ENCODE results near the gene KLHL1.

The KLHL1 gene

DNA sequence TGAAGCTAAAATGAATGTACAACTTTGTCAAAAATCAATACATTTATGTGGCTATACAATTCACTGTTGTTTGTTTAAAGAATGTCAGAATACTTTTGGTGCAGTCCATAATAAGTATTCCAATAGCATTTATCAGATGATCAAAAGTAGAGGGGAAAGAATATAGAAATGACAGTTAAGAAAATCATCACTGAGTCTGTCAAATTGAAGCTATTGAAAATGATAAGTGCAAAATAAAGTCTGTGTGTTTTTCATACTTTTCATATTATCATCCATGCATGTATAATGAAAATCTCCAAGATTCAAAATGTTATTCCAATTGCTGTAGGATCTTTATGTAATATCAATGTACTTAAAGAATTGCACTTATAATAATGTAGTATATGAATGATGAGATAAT lies 93.9 kb downstream of the KLHL1 start:
- no peak for DNase-seq

DNA sequence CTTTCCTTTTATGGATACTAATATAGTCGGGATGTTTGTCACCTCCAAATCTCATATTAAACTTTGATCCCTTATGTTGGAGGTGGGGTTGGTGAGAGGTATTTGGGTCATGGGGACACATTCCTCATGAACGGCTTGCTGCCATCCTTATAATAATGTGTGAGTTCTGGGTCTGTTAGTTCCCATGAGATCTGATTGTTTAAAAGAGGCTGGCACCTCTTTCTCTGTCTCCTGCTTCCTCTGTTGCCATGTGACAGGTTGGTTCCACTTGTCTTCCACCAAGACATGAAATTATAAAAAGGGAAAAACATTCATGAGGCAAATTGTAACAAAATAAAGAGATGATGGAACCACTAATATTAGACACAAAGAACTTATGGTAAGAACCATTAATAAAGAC lies 108.4 kb downstream of the KLHL1 start:
- no peak for DNase-seq

DNA sequence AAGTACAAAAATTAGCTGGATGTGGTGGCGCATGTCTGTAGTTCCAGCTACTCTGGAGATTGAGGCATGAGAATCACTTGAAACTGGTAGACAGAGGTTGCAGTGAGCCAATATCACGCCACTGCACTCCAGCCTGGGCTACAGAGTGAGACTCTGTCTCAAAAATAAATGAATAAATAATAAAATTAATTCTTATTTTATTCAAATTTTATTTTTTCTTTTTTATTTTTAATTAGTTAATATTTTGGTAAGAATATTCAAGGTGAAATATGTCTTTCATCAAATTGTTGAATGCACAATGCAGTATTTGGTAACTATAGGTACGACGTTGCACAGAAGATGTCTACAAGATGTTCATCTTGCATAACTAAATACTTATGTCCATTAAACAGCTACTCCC lies 111.2 kb downstream of the KLHL1 start:
- no peak for DNase-seq

DNA sequence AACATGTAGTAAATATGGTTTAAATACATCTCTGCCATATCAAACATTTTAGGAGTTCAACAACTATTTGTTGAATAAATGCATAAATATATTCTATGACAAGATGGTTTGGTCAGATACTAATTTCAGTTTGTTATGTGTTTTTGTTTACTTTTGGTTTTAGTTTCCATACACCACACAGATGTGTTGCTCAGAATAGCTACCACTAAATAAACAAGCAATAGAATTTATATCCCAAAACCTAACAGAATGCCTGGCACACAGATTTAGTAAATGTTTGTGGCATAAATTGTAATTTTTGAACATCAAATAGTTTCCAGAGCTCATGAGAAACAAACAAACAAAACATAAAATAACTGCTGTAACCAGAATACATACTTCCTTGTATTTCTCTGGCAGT lies 127.5 kb downstream of the KLHL1 start:
- no peak for DNase-seq

DNA sequence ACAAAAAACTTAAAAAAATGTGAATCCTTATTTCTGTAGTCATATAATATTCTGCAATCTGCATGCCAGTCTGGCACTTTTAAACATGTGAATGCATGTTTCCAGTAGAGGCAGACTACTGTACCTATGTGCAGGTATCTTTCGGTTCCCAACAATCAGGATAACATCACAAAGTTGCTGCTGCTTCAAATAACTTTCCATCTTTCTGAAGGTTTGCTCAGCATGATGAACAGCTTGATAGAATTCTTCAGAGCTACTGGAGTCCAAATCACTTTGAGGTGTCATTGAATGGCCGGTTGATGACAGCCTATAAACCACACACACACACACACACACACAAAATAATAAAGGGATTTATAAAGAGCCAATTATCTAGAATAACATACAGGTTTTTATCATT lies 132.8 kb downstream of the KLHL1 start:
- DNase-seq = no peak

DNA sequence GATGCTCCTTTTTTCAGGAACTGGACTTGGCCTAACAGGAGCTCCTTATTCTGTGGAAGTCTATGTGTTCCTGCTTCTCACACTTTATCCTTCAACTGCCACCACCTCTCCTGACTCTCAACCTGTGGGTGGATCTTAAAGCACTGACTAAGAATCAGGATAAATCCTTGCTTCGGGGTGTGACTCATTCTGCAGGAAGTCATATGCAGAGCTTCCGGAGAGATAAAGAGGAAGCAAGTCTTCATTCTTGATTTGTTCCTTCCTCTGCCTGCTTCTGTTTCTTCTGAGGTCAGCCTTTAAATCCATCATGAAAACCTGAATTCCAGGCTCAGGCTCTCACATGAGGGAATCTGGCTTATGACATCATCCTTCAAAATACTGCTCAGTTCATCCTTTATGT lies 137.7 kb downstream of the KLHL1 start:
- no peak for DNase-seq

DNA sequence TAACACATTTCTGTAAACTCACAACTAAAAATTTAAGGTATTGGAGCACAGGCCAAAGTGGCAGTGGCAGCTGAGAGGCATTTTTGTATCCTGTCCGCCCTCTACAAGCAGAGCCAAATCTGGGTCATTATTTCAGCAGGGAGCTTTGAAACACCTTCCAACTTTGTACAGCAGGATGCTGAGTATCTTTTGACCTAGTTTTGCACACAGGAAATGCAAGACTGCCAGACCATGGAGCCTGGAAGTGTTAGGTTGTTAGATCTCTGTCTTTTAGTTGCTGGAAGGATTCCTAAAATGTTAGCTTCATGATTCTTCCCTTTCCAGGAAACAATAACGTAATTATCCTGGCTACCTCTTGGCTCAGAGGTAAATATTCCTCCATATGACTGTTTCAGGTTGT lies 149.2 kb downstream of the KLHL1 start:
- DNase-seq = no peak

DNA sequence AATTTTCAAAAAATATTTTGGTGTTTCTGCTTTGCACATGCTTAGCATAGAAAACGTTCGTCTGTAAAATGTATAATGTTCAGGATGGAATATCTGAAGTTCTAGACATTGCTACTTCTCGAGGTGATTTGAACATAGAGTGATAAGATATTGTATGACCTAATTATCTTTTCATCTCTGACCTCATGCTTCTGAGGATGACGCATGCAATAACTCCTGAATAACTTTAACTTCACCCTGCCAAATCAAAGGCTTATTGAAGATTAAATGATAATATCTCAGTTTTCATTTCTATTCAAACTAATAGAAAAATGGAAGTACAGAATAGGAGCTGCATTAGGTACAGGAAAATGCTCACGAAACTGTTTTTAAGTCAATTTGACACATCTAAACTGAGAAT lies 151.4 kb downstream of the KLHL1 start:
- DNase-seq = no peak

DNA sequence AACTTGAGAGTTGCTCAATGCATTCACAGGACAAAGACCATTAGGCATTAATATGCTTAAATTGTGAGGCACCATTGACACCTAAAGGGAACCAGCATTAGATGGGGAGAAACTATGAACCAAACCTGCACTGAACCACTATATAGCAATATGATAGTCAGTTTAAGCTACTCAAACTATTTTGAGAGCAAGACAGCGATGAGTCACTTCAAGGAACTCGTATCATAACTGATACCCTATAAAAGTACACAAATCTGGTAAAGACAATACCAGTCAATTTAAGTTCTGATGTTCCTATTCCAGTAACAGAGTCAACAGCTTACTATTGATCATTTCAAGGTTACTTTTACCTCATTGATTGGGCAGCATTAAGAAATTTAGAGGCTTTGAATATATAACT lies 151.9 kb downstream of the KLHL1 start:
- DNase-seq = no peak

DNA sequence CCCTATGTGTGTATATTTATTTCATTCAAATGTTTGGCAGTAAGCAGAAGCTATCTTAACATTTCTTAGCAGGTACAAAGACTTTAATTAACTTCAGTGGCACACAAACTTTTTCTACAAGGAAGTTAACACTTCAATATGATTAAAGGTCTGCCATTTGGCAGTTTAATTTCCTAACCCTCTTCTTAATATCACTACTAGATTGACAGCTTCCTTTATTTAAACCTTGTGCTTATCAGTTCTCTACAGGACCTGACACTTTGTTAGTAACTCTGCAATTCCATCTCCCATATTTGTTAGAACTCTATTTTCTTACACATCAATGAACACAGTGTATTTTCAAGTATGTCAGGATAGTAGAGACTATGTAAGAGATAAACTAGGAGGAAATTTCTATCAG lies 153.0 kb downstream of the KLHL1 start:
- no peak for DNase-seq

DNA sequence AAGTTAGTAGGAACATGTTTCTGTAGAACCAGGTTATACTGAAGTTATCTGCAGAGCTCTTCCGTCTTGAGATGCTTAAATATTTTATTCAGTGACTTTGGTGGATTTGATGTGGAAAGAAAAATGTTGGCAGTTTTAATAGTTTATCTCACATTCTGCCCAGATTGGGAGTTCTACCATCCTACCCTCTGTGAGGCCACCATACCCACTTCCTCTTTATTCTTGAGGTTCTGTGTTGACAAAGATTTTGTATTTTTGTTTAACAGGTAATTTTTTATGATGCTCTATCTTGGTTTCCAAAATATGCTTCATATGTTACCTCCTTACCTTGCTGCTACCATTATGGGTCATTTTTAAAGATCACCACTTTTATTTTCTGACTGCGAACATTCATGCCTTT lies 156.8 kb downstream of the KLHL1 start:
- DNase-seq = no peak

DNA sequence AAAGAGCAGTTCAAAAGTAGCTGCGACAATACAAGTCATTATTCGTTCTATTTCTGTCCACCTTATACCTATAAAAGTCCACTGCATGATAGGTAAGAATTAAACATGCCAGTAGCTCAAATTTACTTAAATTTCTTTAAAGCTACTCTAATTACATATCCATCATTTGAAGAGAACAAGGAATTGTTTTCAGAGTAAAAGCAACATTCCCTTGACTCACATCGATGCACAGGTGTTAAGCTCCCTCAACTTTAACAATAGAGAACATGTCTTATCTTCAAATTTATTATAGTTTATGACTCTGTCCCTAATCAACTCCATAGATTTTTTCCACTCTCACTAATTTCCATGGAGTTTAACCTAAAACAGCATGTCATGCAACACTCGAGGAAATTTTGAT lies 158.1 kb downstream of the KLHL1 start:
- DNase-seq = no peak

DNA sequence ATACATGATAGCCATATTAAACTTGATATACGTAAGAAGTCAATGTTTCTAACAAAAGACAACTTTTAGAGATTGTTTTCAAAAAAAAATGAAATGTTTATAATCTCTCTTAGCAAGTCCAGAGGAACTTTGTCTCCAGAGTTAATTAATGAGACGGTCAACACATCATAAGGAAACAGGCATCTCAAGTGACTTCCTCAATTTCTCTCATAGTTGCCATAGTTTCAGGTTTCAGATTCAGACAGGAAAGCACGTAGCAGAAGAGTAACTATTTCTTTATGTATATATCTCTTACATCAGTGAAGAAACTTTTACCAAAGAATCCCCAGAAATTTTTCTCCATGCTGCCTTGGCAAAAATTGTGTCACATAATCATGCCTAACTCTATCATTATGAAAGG lies 160.2 kb downstream of the KLHL1 start:
- no peak for DNase-seq

DNA sequence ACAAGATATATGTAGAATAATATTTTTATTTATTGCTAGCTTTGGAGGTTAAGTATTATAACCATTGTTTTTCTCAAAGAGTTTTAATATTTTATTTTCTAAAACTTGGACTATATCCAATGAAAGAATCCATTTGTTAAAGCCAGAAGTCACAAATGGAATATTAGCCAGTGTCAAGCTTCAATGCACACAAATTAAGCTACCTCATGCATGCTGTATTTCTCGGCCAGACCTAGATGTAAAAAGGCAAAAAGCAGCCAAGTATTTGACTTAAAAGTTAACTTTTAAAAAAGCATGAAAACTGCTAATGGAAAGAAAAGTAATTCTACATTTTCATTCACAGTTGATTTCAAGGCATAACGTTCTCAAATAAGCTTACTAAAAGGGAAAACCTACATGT lies 160.7 kb downstream of the KLHL1 start:
- DNase-seq = no peak

DNA sequence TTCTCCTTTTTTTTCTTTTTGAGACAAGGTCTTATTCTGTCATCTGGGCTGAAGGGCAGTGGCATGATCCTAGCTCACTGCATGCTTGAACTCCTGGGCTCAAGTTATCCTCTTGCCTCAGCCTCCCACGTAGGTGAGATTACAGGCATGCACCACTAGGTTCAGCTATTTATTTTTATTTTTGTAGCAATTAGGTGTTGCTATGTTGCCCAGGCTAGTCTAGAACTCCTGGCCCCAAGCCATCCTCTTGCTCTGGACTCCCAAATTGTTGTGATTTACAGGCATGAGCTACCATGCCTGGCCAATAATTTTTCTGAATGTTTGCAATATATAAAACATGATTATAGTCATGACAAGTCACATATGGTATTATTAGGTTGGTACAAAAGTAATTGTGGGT lies 161.7 kb downstream of the KLHL1 start:
- no peak for DNase-seq

DNA sequence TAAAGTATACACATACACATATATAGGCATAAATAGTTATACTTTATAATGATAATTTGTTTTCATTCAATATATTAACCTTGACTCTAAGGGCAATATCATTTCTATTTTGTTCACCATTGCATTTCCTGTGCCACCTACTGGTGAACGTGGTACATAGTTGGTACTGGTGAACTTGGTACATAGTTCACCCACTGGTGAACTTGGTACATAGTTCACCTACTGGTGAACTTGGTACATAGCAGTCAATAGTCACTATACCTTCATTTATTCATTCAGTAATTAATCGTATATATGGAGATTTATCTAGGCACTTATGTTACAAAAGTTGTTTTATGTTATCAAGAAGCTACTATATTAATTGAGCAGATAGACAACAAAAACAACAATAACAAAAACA lies 173.2 kb downstream of the KLHL1 start:
- no peak for DNase-seq

DNA sequence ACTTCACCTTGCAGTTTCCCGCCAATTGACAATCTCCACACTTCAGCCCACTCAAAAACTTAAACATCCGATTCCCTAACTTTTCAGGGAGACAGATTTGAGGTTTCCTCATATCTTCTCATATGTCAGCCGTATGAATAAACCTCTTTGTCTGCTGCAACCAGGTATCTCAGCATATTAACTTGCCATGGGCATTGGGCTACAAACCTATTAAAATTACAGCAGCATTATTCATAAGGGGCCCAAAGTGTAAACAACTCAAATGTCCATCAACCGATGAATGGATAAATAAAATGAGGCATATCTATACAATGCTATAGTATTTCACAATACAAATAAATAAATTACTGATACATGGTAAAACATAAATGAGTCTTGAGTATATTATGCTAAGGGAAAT lies 180.0 kb downstream of the KLHL1 start:
- DNase-seq = no peak

DNA sequence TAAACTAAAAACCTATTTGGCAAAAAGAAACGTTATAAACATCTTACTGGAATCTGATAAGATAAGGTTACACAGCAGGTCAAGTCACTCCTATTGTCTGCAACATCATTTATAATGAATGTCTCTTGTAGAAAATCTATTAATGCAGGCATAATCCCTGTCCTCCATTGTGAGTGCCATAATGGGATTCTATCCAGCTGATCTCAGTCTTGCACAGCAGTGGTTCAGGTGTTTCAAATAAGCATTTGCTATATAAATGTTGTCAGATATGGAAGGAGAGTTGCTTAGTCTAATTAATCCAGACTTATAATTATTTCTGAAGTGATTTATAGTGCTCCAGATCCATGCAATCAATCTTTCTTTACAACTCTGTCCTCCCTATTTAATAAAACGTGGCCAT lies 187.1 kb downstream of the KLHL1 start:
- DNase-seq = no peak

DNA sequence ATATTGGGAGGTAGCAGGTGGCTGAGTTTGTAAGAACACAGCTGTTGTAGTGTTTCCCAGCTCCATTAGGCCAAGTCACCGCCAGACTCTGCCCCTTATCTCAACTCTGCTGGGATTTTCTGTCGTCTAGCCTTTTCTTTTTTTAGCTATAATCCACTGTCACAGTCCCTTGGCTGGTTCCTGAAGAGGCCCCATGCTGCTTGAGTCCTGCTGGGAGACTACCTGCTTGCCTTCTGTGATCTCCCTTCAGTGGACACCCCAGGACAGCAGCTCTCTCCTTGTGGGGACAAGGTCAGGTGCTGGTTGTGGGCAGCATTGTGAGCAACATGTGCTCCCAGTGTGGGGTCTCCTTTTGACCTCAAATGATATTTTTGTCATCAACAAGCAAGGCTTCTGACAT lies 195.6 kb downstream of the KLHL1 start:
- DNase-seq = no peak

DNA sequence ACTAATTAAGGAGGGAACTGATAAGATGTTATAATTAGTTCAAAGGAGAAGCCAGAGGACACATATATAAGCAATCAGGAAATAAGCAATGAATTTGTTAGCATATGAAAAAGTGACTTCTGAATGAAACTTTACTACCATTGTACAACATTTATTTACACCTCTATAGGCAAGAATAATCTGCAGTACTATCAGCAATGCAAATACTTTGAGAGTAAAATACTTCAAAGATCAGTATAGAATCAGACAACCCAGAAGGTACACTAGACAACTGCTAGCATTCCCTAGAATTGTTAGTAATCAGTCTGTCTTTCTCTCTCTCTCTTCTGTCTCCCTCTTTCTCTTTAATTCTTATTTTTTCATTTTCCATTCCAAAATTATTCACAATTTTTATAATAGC lies 197.5 kb downstream of the KLHL1 start:
- DNase-seq = no peak

DNA sequence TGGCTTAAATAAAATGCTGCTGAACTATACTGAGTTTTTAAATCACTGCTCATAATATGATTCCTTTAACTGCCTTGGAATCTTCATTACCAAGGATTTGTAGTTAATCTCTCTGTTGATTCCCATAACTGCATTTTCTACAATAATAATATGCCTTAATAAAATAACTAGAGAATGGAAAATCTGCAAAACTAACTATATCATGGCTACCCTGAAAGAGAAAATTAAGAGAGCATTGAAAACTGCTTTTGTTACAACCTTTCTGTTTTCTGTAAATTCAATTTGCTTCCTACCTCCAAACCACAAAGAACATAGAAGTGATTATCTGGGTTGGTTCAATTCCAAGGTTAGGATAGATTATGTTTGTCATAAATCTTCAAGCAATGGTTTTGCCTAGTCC lies 203.5 kb downstream of the KLHL1 start:
- DNase-seq = no peak

DNA sequence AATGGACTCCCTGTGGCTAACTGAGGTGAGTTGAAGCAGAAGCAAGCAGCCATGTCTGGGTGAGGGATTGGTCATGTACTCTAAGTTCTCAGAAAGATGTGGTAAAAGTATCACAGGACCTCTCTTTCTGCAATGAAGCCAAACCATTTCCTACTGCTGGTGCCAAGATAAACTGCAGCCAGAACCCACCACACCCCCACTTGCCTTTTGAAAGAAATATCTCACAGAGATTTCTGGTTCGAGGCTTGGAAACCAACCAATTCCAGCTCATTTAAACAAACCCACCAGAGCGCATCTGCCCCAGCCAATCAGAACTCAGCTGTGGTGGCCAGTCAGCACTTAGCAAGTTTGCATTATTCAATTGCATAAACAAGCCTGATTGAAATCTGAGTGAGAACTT lies 205.2 kb downstream of the KLHL1 start:
- no peak for DNase-seq

DNA sequence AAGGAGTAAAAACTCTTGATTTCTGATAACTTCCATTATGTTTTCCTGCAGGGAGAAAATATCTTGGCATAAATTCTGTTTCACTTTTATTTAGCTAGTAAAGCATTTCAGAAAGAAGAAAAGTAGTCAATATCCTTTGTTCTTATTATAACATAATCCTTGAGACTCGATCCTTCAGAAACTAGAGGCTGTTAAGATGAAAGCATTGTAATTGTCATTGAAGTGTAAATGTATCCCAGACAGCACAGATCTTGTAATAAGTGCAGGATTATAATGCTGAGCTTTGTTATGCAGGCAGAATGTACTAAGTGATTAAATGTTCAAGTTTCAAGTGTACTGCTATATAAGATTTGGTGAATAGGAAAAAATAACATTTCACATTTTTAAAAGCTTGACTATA lies 225.8 kb downstream of the KLHL1 start:
- no peak for DNase-seq

DNA sequence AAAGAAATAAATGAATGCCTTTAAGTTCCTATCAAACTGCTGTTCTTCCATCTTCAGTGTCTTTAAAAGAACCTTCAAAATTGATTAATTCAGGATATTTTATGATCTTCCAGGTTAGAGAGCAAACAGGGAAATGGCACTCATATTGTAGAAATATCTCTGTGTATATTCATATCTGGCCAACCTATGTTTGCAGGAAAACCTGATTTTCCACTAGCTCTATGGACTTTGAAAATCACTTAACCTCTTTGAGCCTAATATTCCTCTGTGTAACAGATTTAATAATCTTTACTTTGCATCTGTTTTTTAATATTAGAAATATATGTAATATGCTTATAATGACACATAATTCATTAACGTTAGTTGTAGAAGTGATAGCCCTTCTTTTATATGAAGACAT lies 228.3 kb downstream of the KLHL1 start:
- DNase-seq = no peak

DNA sequence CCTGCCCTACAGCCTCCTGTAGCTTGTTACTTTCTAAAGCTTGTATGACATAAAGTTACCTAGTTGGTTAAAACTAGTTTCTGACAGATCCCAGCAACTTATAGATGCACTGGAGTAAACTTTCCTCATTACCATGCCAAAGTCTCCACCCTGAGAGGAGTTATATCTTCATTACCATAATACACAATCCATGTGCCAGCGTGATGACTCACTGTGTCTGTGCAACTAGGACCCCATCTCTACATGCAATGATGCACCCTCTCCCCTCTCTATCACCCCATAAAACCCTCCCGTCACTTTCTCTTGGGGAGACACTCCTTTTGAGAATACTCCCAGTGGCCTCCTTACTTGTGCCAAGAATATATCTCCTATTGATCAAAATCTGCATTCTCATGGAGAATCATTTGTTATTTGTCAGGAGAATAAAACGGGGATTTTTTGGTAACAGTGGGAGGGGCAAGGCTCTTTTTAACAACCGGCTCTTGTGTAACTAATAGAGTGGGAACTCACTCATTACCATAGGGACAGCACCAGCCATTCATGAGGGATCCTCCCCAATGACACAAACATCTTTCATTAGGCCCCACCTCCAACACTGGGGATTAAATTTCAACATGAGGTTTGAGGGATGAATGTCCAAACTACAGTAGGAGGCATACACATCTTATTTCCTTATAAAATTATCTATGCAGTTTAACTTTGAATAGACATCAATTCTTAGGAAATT lies 235.8 kb downstream of the KLHL1 start:
- no peak for DNase-seq

DNA sequence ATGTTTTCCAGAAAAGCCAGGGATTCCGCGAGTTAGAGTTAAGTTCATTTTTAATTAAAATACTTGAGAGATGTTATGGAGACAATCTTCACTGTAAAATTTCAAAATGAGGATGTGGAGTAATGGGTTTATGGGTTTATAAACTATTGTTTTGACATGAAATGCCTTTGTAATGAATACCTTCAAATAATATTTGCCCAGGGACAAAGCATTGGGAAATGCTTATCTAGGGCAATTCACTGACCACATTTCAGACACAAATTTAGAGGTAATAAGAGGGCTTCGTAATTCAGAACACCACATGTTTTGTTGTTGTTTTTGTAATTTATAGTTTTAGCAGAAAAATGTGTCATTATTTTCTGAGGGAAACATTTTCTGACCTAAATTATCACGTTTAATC lies 241.7 kb downstream of the KLHL1 start:
- DNase-seq = no peak

Data from fibroblast of upper back skin (primary cell).